GM19099 (cell line): ENCODE measurements around the gene SYTL3.

Experiments
- POLR2A ChIP-seq: IDR thresholded peaks from 3 replicates; pipeline ENCODE4 v1.6.1; 2011; ENCODE audit warnings: low read depth; ENCODE audit not compliant: insufficient read length; ENCODE audit errors: extremely low read depth

The SYTL3 gene

GRCh38 chr6:158694913-158695312, 45.1 kb downstream of the SYTL3 start:
- no peak for TF ChIP-seq POLR2A

- TF ChIP-seq POLR2A: no peak
These were observed 48.0 kb downstream of the SYTL3 start for GRCh38 chr6:158697811-158698210.

GRCh38 chr6:158698931-158699330, 49.1 kb downstream of the SYTL3 start:
- no peak for TF ChIP-seq POLR2A

GRCh38 chr6:158703111-158703836, 53.4 kb downstream of the SYTL3 start:
- no peak for TF ChIP-seq POLR2A

GRCh38 chr6:158703837-158704822, 54.3 kb downstream of the SYTL3 start:
- no peak for TF ChIP-seq POLR2A

- no peak for TF ChIP-seq POLR2A
These were observed 55.7 kb downstream of the SYTL3 start for GRCh38 chr6:158705386-158706126.

- TF ChIP-seq POLR2A: no peak
These were observed 56.6 kb downstream of the SYTL3 start for GRCh38 chr6:158706369-158706982.

GRCh38 chr6:158707120-158707820, 57.4 kb downstream of the SYTL3 start:
- TF ChIP-seq POLR2A: no peak

- no peak for TF ChIP-seq POLR2A
These were observed 58.0 kb downstream of the SYTL3 start for GRCh38 chr6:158707821-158708195.

- TF ChIP-seq POLR2A: no peak
These were observed 58.4 kb downstream of the SYTL3 start for GRCh38 chr6:158708239-158708638.

- no peak for TF ChIP-seq POLR2A
These were observed 60.0 kb downstream of the SYTL3 start for GRCh38 chr6:158709809-158710208.

GRCh38 chr6:158711264-158711663, 61.4 kb downstream of the SYTL3 start:
- TF ChIP-seq POLR2A: no peak

- no peak for TF ChIP-seq POLR2A
These were observed 63.6 kb downstream of the SYTL3 start for GRCh38 chr6:158713469-158713868.

- no peak for TF ChIP-seq POLR2A
These were observed 64.9 kb downstream of the SYTL3 start for GRCh38 chr6:158714706-158715105.
